HCT116 (cell line): ENCODE measurements around the gene PFKFB2. TPM values are rescaled to one million over a fixed set of nuclear protein-coding genes. Genes with fewer than 3 reads are reported as not detected.

Experiments
- ATAC-seq: fragments of 200-7000 bp; cut with Tn5 transposase; 2 replicates; pipeline ENCODE4 v1.9.1; 2020; ENCODE audit warnings: mild to moderate bottlenecking, moderate library complexity
- BruUV-seq: library from RNA; stranded (reverse); fragments of 400-500 nt; replicated peaks from 2 replicates; lab custom pipeline; 2021; lab: Mats Ljungman, UMichigan
- CTCF ChIA-PET: fragments of 300-600 bp; sonication (Branson Sonifier 250); formaldehyde crosslinking; loops from one replicate; lab custom pipeline; 2021; ENCODE audit warnings: antibody characterized with exemption; lab: Charles Lee
- POLR2A ChIA-PET: fragments of 300-600, 350-600 bp; sonication (Branson Sonifier 250); formaldehyde crosslinking; loops from one replicate; lab custom pipeline; 2021; ENCODE audit warnings: antibody characterized with exemption; lab: Charles Lee
- RAD21 ChIA-PET, 2 experiments: fragments of 300-600 bp; sonication (Branson Sonifier 250); formaldehyde crosslinking; loops; one replicate each; lab custom pipeline; 2023; ENCODE audit warnings: low total read pairs in 2 of 2; ENCODE audit not compliant: uncharacterized antibody in 2 of 2, unreplicated experiment in 2 of 2, low non-redundant PET in 1 of 2; lab: Charles Lee
- DNase-seq: peaks from one replicate; pipeline ENCODE4 v3.0.0-alpha.2; 2010; ENCODE audit warnings: low read depth, low spot score
- H2AFZ ChIP-seq: fragments of 200-600 bp; shearing (Covaris generic), sonication (generic); 2 replicates; pipeline ENCODE4 v1.6.1; 2017; ENCODE audit warnings: low read depth, mixed run types, mixed read lengths, antibody characterized with exemption, low read length; ENCODE audit not compliant: poor library complexity, severe bottlenecking
- H3K27ac ChIP-seq: 2 replicates; pipeline ENCODE4 v1.5.1; 2012; ENCODE audit warnings: low read depth, low read length
- H3K27me3 ChIP-seq: fragments of 200-600 bp; sonication (generic); 2 replicates; pipeline ENCODE4 v1.6.1; 2016; ENCODE audit warnings: mixed run types, low read length, mixed read lengths; ENCODE audit not compliant: insufficient read depth
- H3K36me3 ChIP-seq, 2 experiments: fragments of 200-500 bp in 1 of 2; fragments of 200-600 bp in 1 of 2; sonication (Bioruptor generic) in 1 of 2; sonication (generic) in 1 of 2; 2 replicates each; pipeline versions ENCODE4 v1.5.1 to v1.6.1; 2014 to 2016; ENCODE audit warnings: low read length in 2 of 2, inconsistent platforms in 1 of 2, mixed read lengths in 1 of 2, mixed run types in 1 of 2; ENCODE audit not compliant: insufficient read depth in 2 of 2, control insufficient read depth in 1 of 2
- H3K4me1 ChIP-seq, 2 experiments: fragments of 200-600 bp in 1 of 2; sonication (generic) in 1 of 2; 2 replicates each; pipeline versions ENCODE4 v1.5.1 to v1.6.1; 2012 to 2017; ENCODE audit warnings: low read length in 2 of 2, inconsistent platforms in 1 of 2, mild to moderate bottlenecking in 1 of 2, mixed read lengths in 1 of 2, mixed run types in 1 of 2, moderate library complexity in 1 of 2; ENCODE audit not compliant: insufficient read depth in 2 of 2, control insufficient read depth in 1 of 2
- H3K4me2 ChIP-seq: fragments of 200-600 bp; sonication (generic); 2 replicates; pipeline ENCODE4 v1.6.1; 2017; ENCODE audit warnings: mixed run types, low read length, mixed read lengths
- H3K4me3 ChIP-seq, 2 experiments: fragments of 200-600 bp in 1 of 2; sonication (generic) in 1 of 2; replicated peaks in 1 of 2; 2 replicates each; pipeline ENCODE4 v1.5.1; 2011 to 2016; ENCODE audit warnings: low read length in 2 of 2, control low read depth in 1 of 2, low read depth in 1 of 2, mild to moderate bottlenecking in 1 of 2, mixed read lengths in 1 of 2, mixed run types in 1 of 2
- H3K79me2 ChIP-seq: fragments of 200-600 bp; sonication (generic); 2 replicates; pipeline ENCODE4 v1.6.1; 2017; ENCODE audit warnings: mild to moderate bottlenecking, mixed run types, low read length, moderate library complexity, mixed read lengths; ENCODE audit not compliant: insufficient read depth
- H3K9ac ChIP-seq: fragments of 200-600 bp; sonication (generic); 2 replicates; pipeline ENCODE4 v1.6.1; 2016; ENCODE audit warnings: low read length, mixed read lengths
- H3K9me2 ChIP-seq: fragments of 200-600 bp; sonication (generic), shearing (Covaris generic); 2 replicates; pipeline ENCODE4 v1.6.1; 2017; ENCODE audit warnings: mixed run types, mild to moderate bottlenecking, moderate library complexity; ENCODE audit not compliant: insufficient read depth
- H3K9me3 ChIP-seq, 2 experiments: fragments of 200-500 bp in 1 of 2; fragments of 200-600 bp in 1 of 2; sonication (Bioruptor generic) in 1 of 2; sonication (generic) in 1 of 2; 2 replicates each; pipeline ENCODE4 v1.6.1; 2014 to 2017; ENCODE audit warnings: low read length in 2 of 2, mixed read lengths in 2 of 2, inconsistent platforms in 1 of 2, low read depth in 1 of 2, mild to moderate bottlenecking in 1 of 2, mixed run types in 1 of 2, moderate library complexity in 1 of 2; ENCODE audit not compliant: control insufficient read depth in 1 of 2, insufficient read depth in 1 of 2
- H4K20me1 ChIP-seq: fragments of 200-600 bp; sonication (generic), shearing (Covaris generic); 2 replicates; pipeline ENCODE4 v1.6.1; 2017; ENCODE audit warnings: mixed run types, mild to moderate bottlenecking, moderate library complexity; ENCODE audit not compliant: insufficient read depth
- CEBPB ChIP-seq: IDR thresholded peaks from 2 replicates; pipeline ENCODE4 v1.6.1; 2012; ENCODE audit warnings: low read depth
- FOSL1 ChIP-seq: IDR thresholded peaks from 2 replicates; pipeline ENCODE4 v1.6.1; 2012; ENCODE audit warnings: low read depth
- JUND ChIP-seq: IDR thresholded peaks from 2 replicates; pipeline ENCODE4 v1.6.1; 2012
- POLR2AphosphoS5 ChIP-seq: IDR thresholded peaks from 2 replicates; pipeline ENCODE4 v1.6.1; 2011; ENCODE audit warnings: mild to moderate bottlenecking, low read depth, low read length, moderate library complexity
- SRF ChIP-seq: IDR thresholded peaks from 2 replicates; pipeline ENCODE4 v1.6.1; 2012; ENCODE audit warnings: low read depth
- YY1 ChIP-seq: IDR thresholded peaks from 2 replicates; pipeline ENCODE4 v1.6.1; 2011; ENCODE audit warnings: low read length, low read depth, moderate library complexity, mild to moderate bottlenecking; ENCODE audit not compliant: insufficient replicate concordance; ENCODE audit errors: extremely low read depth
- intact Hi-C: fragments of 100-400 bp; cut with micrococcal nuclease; formaldehyde crosslinking; loops from 2 replicates; pipeline ENCODE4 v1.10.0; 2022
- total RNA-seq: library from RNA; stranded (reverse); gene quantifications from one replicate; pipeline ENCODE4 v1.2.1, GENCODE V29; 2021; ENCODE audit not compliant: unreplicated experiment

PFKFB2 gene
- total RNA-seq, 1 experiment from 2014 or later = 13.9 TPM

DNA sequence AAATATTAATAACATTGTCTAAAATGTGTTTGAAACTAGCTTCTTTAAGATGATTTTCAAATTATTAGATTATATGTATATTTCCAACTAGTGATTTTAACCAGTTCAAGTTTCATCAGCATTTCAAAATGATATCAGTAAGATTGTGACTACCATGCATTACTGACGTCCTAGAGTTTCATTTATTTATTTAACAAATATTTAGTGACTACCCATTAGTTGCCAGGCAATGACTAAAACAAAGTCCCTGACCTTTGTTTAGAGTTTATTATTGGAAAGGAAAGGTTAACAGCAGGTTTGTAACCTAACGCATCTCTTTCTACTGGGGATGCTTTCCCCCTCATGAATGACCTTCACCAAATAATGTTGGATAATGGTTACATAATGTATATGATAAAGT lies 28.0 kb downstream of the PFKFB2 start:
- Histone ChIP-seq H3K79me2 (no peaks in the 10 kb centered on the region), H4K20me1 (no peaks in the 10 kb centered on the region), H3K9me2 (no peaks in the 10 kb centered on the region), H3K9me3 (no peaks in the 10 kb centered on the region), H3K27ac (no peak overlapping the region), H2AFZ (no peak overlapping the region), H3K27me3 (0 out of 2 replicates have a peak, but pooled peaks cover 3% of the 10 kb centered on the region), H3K4me1 (peaks cover 0 to 4% of the 10 kb centered on the region in 2 experiments; a peak in 2 of 4 replicates), H3K4me2 (no peak overlapping the region), H3K36me3 (no peaks in the 10 kb centered on the region), H3K4me3 (no peak overlapping the region), H3K9ac (no peak overlapping the region)
- TF ChIP-seq SRF = no peak
- no TSS peak for BruUV-seq
- ChIA-PET CTCF (interaction anchor here (1.1 to 4.8 kb wide), 3 partner anchors 99 to 419 kb away, joined by 3 to 33 read pairs (median 19); no protein-coding TSS in a partner anchor), RAD21 (no interaction called here), POLR2A (no interaction called here)
- DNase-seq (no peak), ATAC-seq (no peak)
- intact Hi-C loops = loop anchor here (10.0 kb wide), 1 partner anchor 594 kb away; no protein-coding TSS in a partner anchor

DNA sequence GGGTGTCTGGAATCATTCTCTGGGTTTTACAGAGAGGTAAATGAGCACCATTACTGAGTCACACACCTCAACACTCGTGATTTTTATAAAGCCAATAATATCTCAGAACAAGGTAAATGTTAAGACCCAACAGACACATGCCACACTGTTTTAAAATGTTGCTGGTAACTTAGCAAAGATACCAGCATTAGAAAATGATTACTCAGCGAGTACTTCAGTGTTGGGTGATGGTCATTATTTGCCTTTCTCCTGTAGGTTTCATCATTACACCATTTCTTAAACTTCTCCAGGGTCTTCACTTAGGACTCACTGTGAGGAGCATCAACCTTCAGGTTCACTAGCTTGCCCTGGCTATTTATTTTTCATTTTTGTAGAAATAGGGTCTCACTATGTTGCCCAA lies 28.7 kb downstream of the PFKFB2 start:
- Histone ChIP-seq H3K4me3 (no peak overlapping the region), H3K9ac (no peak overlapping the region), H3K4me2 (no peak overlapping the region), H3K27me3 (0 out of 2 replicates have a peak, but pooled peaks cover 3% of the 10 kb centered on the region), H3K79me2 (no peaks in the 10 kb centered on the region), H3K27ac (no peak overlapping the region), H4K20me1 (no peaks in the 10 kb centered on the region), H3K36me3 (no peaks in the 10 kb centered on the region)
- RAD21 ChIA-PET = no interaction called here
- no TSS peak for BruUV-seq
- no peak for DNase-seq
- CTCF ChIA-PET = interaction anchor here (4.2 to 4.8 kb wide), 2 partner anchors 323 to 418 kb away, joined by 19 to 33 read pairs; no protein-coding TSS in a partner anchor
- TF ChIP-seq SRF = no peak
- no peak for TF ChIP-seq JUND
- TF ChIP-seq POLR2AphosphoS5 = no peak
- no peak for TF ChIP-seq FOSL1
- no peak for TF ChIP-seq CEBPB
- TF ChIP-seq YY1 = no peak
- TF ChIP-seq, all 23 proteins: peak for 0
- no peak overlapping the region for H2AFZ ChIP-seq
- no peaks in the 10 kb centered on the region for H3K9me2 ChIP-seq
- no peaks in the 10 kb centered on the region for H3K9me3 ChIP-seq
- POLR2A ChIA-PET = no interaction called here
- ATAC-seq = no peak
- intact Hi-C loops = loop anchor here (10.0 kb wide), 1 partner anchor 593 kb away; no protein-coding TSS in a partner anchor
- H3K4me1 ChIP-seq = peaks cover 0 to 4% of the 10 kb centered on the region in 2 experiments; a peak in 2 of 4 replicates
